HepG2 (cell line): ENCODE measurements around the gene LMBRD2. TPM values are rescaled to one million over a fixed set of nuclear protein-coding genes. Genes with fewer than 3 reads are reported as not detected.

Source experiments
- ATF1 ChIP-seq: IDR thresholded peaks from 2 replicates; pipeline ENCODE4 v1.6.1; 2016; ENCODE audit warnings: mild to moderate bottlenecking, control low read depth
- DRAP1 ChIP-seq: IDR thresholded peaks from 2 replicates; pipeline ENCODE4 v1.6.1; 2016; ENCODE audit warnings: missing genetic modification reagents, missing compliant biosample characterization
- GMEB1 ChIP-seq: sonication (generic); formaldehyde crosslinking; IDR thresholded peaks from 2 replicates; pipeline ENCODE4 v1.5.1; 2020; ENCODE audit warnings: missing genetic modification reagents, mild to moderate bottlenecking, borderline replicate concordance
- HDAC6 ChIP-seq: fragments of 200-600 bp; sonication (generic); IDR thresholded peaks from 2 replicates; pipeline ENCODE4 v1.7.0; 2017; ENCODE audit warnings: mild to moderate bottlenecking, antibody characterized with exemption, low read length, low read depth
- HNF4G ChIP-seq, 2 experiments: sonication (generic) in 1 of 2; formaldehyde crosslinking in 1 of 2; IDR thresholded peaks; 2 replicates each; pipeline versions ENCODE4 v1.4.0 to v1.6.1; 2011 to 2020; ENCODE audit warnings: borderline replicate concordance in 2 of 2, low read depth in 2 of 2, mild to moderate bottlenecking in 2 of 2, low read length in 1 of 2, missing genetic modification reagents in 1 of 2, moderate library complexity in 1 of 2
- JUN ChIP-seq: sonication (generic); formaldehyde crosslinking; IDR thresholded peaks from 2 replicates; pipeline ENCODE4 v1.4.0; 2020; ENCODE audit warnings: mild to moderate bottlenecking, missing genetic modification reagents
- KLF13 ChIP-seq: sonication (generic); formaldehyde crosslinking; IDR thresholded peaks from 2 replicates; pipeline ENCODE4 v1.4.0; 2020; ENCODE audit warnings: mild to moderate bottlenecking, missing genetic modification reagents
- MIXL1 ChIP-seq: IDR thresholded peaks from 2 replicates; pipeline ENCODE4 v1.6.1; 2016
- MTA1 ChIP-seq: sonication (generic); formaldehyde crosslinking; IDR thresholded peaks from 2 replicates; pipeline ENCODE4 v1.4.0; 2020; ENCODE audit warnings: missing genetic modification reagents, mild to moderate bottlenecking, borderline replicate concordance
- PAWR ChIP-seq: sonication (generic); formaldehyde crosslinking; IDR thresholded peaks from 2 replicates; pipeline ENCODE4 v1.4.0; 2020; ENCODE audit warnings: missing genetic modification reagents, mild to moderate bottlenecking, borderline replicate concordance
- PHB2 ChIP-seq: fragments of 450-650 bp; IDR thresholded peaks from 2 replicates; pipeline ENCODE4 v1.6.1; 2018; ENCODE audit not compliant: partially characterized antibody
- RAD51 ChIP-seq: fragments of 450-650 bp; IDR thresholded peaks from 2 replicates; pipeline ENCODE4 v1.6.1; 2016; ENCODE audit warnings: borderline replicate concordance
- RERE ChIP-seq: IDR thresholded peaks from 2 replicates; pipeline ENCODE4 v1.6.1; 2016; ENCODE audit warnings: low read depth, missing genetic modification reagents, missing compliant biosample characterization
- RFX1 ChIP-seq: fragments of 450-650 bp; IDR thresholded peaks from 2 replicates; pipeline ENCODE4 v1.6.1; 2017
- SIX4 ChIP-seq: sonication (generic); formaldehyde crosslinking; IDR thresholded peaks from 2 replicates; pipeline ENCODE4 v1.4.0; 2020; ENCODE audit warnings: missing genetic modification reagents
- SMARCC2 ChIP-seq: fragments of 450-650 bp; IDR thresholded peaks from 2 replicates; pipeline ENCODE4 v1.6.1; 2017; ENCODE audit warnings: antibody characterized with exemption, mild to moderate bottlenecking
- SUZ12 ChIP-seq: fragments of 150-350 bp; IDR thresholded peaks from 2 replicates; pipeline ENCODE4 v1.6.1; 2014; ENCODE audit warnings: low read depth, low read length
- ZC3H13 ChIP-seq: sonication (generic); formaldehyde crosslinking; IDR thresholded peaks from 2 replicates; pipeline ENCODE4 v1.8.1; 2023; ENCODE audit warnings: mild to moderate bottlenecking, missing genetic modification reagents, moderate library complexity
- ZNF121 ChIP-seq: sonication (generic); formaldehyde crosslinking; IDR thresholded peaks from 2 replicates; pipeline ENCODE4 v1.5.0; 2020; ENCODE audit warnings: mild to moderate bottlenecking, missing genetic modification reagents
- ZNF333 ChIP-seq: sonication (generic); formaldehyde crosslinking; IDR thresholded peaks from 2 replicates; pipeline ENCODE4 v1.4.0; 2020; ENCODE audit warnings: mild to moderate bottlenecking, missing genetic modification reagents, borderline replicate concordance
- ZNF430 ChIP-seq: sonication (generic); formaldehyde crosslinking; IDR thresholded peaks from 2 replicates; pipeline ENCODE4 v1.9.0; 2021; ENCODE audit warnings: mild to moderate bottlenecking, missing genetic modification reagents
- ZNF501 ChIP-seq: sonication (generic); formaldehyde crosslinking; IDR thresholded peaks from 2 replicates; pipeline ENCODE4 v1.5.1; 2020; ENCODE audit warnings: mild to moderate bottlenecking, moderate library complexity, missing genetic modification reagents
- ZNF569 ChIP-seq: sonication (generic); formaldehyde crosslinking; IDR thresholded peaks from 2 replicates; pipeline ENCODE4 v1.5.0; 2020; ENCODE audit warnings: mild to moderate bottlenecking, missing genetic modification reagents, moderate library complexity, borderline replicate concordance
- polyA plus RNA-seq, 8 experiments: library from polyadenylated mRNA; depleted of rRNA in 3 of 8; stranded (reverse) in 7 of 8; unstranded in 1 of 8; fragments of >200 nt; fragmentation: Illumina TruSeq in 4 of 8; extraction: Trizol in 4 of 8; gene quantifications; 2 replicates each; pipeline versions ENCODE4 v1.2.1 to v1.2.3, GENCODE V29; 2011 to 2016; ENCODE audit warnings: low read depth in 4 of 8, missing spikeins in 1 of 8, mixed read lengths in 1 of 8; ENCODE audit not compliant: insufficient read depth in 1 of 8
- total RNA-seq, 5 experiments: library from RNA; depleted of rRNA; stranded (reverse); fragments of >200 nt; fragmentation: Illumina TruSeq; extraction: Trizol; gene quantifications; 2 replicates each; pipeline ENCODE4 v1.2.3, GENCODE V29; 2016; ENCODE audit warnings: low read depth in 1 of 5

Gene LMBRD2
- total and polyA plus RNA-seq, 2 of the 13 experiments (the other 11 are each of a cell fraction or from before 2014, with no cell fraction given), result 2.0 to 4.7 TPM

- TF ChIP-seq ZNF333 (no peak; the same call in 1 of the 2 replicates), ZNF569 (CRISPR knock-in tag) (no peak), RAD51 (no peak), SUZ12 (peak; percentile 89), HNF4G (IDR thresholded peaks at IDR 0.05; ENCODE audit: borderline replicate concordance, low read depth, low read length) (no peak), HNF4G (CRISPR knock-in tag; IDR thresholded peaks at IDR 0.05; ENCODE audit: borderline replicate concordance, low read depth) (peak; percentile 45; the same call in 1 of the 2 replicates), MTA1 (0 out of 2 replicates have a peak, but pooled peaks have one; percentile 61), ZNF121 (peak; percentile 71; the same call in 1 of the 2 replicates), RFX1 (no peak), GMEB1 (peak; percentile 89), KLF13 (CRISPR knock-in tag) (no peak), SIX4 (CRISPR knock-in tag) (no peak), HDAC6 (no peak), ZC3H13 (no peak; the same call in 1 of the 2 replicates), ATF1 (CRISPR knock-in tag) (peak; percentile 16; the same call in 1 of the 2 replicates), DRAP1 (CRISPR knock-in tag) (peak; percentile 57), JUN (CRISPR knock-in tag) (no peak), MIXL1 (CRISPR knock-in tag) (no peak), ZNF430 (CRISPR knock-in tag) (peak; percentile 36; the same call in 1 of the 2 replicates), PHB2 (no peak), SMARCC2 (no peak), PAWR (CRISPR knock-in tag) (no peak), ZNF501 (peak; percentile 89), RERE (CRISPR knock-in tag) (peak; percentile 36; the same call in 1 of the 2 replicates)
Measured at GRCh38 chr5:36151434-36152323, at the start of gene LMBRD2, which contains the start of gene SKP2 (continued).
